Purkinje cell (primary cell): ENCODE data around the gene ETV7. TPM values are rescaled to one million over a fixed set of nuclear protein-coding genes. Genes with fewer than 3 reads are reported as not detected.

Experiments
- polyA plus RNA-seq: library from polyadenylated mRNA; unstranded; fragments of >200 nt; fragmentation: Nextera tagmentation; gene quantifications from 2 replicates; pipeline ENCODE4 v1.2.1, GENCODE V29; 2014

ETV7 gene
- not detected in 2 replicates for polyA plus RNA-seq

GRCh38 chr6:36387440-36388303, at the start of gene ETV7:
ETV7 (minus strand) TSS chr6:36387669; CDS start chr6:36387541, 128 bp downstream.

DNA sequence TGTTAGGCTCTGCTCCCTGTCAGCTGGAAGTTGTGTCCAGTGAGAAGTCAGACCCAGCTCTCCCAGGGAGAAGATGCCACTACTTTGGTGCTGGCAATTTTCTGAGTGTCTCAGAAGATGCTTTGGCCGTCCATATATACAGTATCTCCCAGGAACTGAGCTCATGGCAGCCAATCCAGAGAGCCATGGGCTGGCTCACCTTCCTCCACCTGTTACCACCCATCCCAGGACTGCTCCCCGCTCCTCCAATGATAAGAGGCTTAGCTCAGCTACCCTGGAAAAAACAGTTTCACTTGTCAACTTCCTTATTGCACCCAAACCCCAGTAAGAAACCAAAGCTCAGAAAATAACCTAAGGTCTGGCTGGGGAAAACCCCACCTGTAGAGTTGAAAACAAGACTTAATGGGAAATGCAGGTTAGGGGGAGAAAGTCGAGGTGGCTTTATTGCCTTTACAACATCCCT, 50.7 kb downstream of the ETV7 start, which contains the start of gene BNIP5:
Gene BNIP5 (minus strand): TSS at position 110 of the 463 bp plus-strand sequence. CDS start 6,198 bp downstream, outside the sequence.

Other genes starting within 250 kb of the ETV7 start
- 5.0 and 8.4 TPM in 2 replicates for gene BRPF3, start 190.9 kb downstream of the ETV7 start, polyA plus RNA-seq
- gene PNPLA1, start 117.6 kb downstream of the ETV7 start, polyA plus RNA-seq = not detected in 2 replicates
- gene BNIP5, start 50.8 kb downstream of the ETV7 start, polyA plus RNA-seq = not detected in 2 replicates
- not detected in 2 replicates for gene PXT1, start 55.2 kb upstream of the ETV7 start, polyA plus RNA-seq
- gene KCTD20, start 55.3 kb upstream of the ETV7 start, polyA plus RNA-seq = 5.6 and 5.7 TPM in 2 replicates
- 0.67 and 1.6 TPM in 2 replicates for gene STK38, start 159.8 kb upstream of the ETV7 start, polyA plus RNA-seq
- gene SRSF3, start 206.7 kb upstream of the ETV7 start, polyA plus RNA-seq = 172 and 181 TPM in 2 replicates